Stimulated activated effector memory CD8-positive, alpha-beta T cell treated with anti-CD3 and anti-CD28 coated beads, Interleukin-12 subunit alpha, Interleukin-12 subunit beta, amount 100 ng/mL, for 72 hours (primary cell): ENCODE results near the gene TBX5.
"Not testable (repeated sequence)": the region's sequence is repeated elsewhere in the genome, so short reads cannot be mapped to it uniquely, and the experiment has no call there.

ENCODE experiments used
- ATAC-seq: fragments of 150-1000 bp; cut with Tn5 transposase; 2 replicates; pipeline ENCODE4 v1.10.0; 2021
- DNase-seq, 2 donors: peaks; one replicate each; pipeline ENCODE4 v3.0.0; 2021 to 2022; ENCODE audit warnings: low spot score in 2 of 2
- H3K27ac Mint-ChIP-seq: one replicate; pipeline ENCODE4 v1.8.0; 2022; ENCODE audit warnings: mild to moderate bottlenecking, mixed read lengths
- H3K36me3 Mint-ChIP-seq: one replicate; pipeline ENCODE4 v1.8.0; 2022; ENCODE audit warnings: mild to moderate bottlenecking, mixed read lengths
- H3K4me1 Mint-ChIP-seq: one replicate; pipeline ENCODE4 v1.8.0; 2022; ENCODE audit warnings: mixed read lengths
- H3K4me3 Mint-ChIP-seq: one replicate; pipeline ENCODE4 v1.8.0; 2022; ENCODE audit warnings: mild to moderate bottlenecking, mixed read lengths
- H3K9me3 Mint-ChIP-seq: one replicate; pipeline ENCODE4 v1.8.0; 2022; ENCODE audit warnings: mixed read lengths

TBX5 gene

GRCh38 chr12:114391088-114391487, 14.9 kb downstream of the TBX5 start:
- ATAC-seq (no peak), DNase-seq (no peak)
- no peaks in the 10 kb centered on the region for H3K9me3 Mint-ChIP-seq
- H3K27ac Mint-ChIP-seq = no peak overlapping the region
- no peaks in the 10 kb centered on the region for H3K4me1 Mint-ChIP-seq
- H3K36me3 Mint-ChIP-seq = no peaks in the 10 kb centered on the region
- no peak overlapping the region for H3K4me3 Mint-ChIP-seq

- Mint-ChIP-seq H3K27ac (no peak overlapping the region), H3K36me3 (no peaks in the 10 kb centered on the region), H3K9me3 (peaks cover 4% of the 10 kb centered on the region), H3K4me3 (no peak overlapping the region), H3K4me1 (no peaks in the 10 kb centered on the region)
- no peak for DNase-seq
- no peak for ATAC-seq
These were observed 21.2 kb downstream of the TBX5 start for GRCh38 chr12:114384739-114385138.

- ATAC-seq (no peak), DNase-seq (no peak)
- H3K36me3 Mint-ChIP-seq = no peaks in the 10 kb centered on the region
- H3K4me1 Mint-ChIP-seq = no peaks in the 10 kb centered on the region
- peaks cover 5% of the 10 kb centered on the region for H3K9me3 Mint-ChIP-seq
- H3K27ac Mint-ChIP-seq = no peak overlapping the region
- H3K4me3 Mint-ChIP-seq = no peak overlapping the region
These were observed 24.8 kb downstream of the TBX5 start for GRCh38 chr12:114381177-114381576.

- Mint-ChIP-seq H3K27ac (no peak overlapping the region), H3K4me3 (no peak overlapping the region), H3K36me3 (no peaks in the 10 kb centered on the region), H3K4me1 (no peaks in the 10 kb centered on the region), H3K9me3 (peaks cover 15% of the 10 kb centered on the region)
- no peak for ATAC-seq
- no peak for DNase-seq
These were observed 34.2 kb downstream of the TBX5 start for GRCh38 chr12:114371733-114372132.

GRCh38 chr12:114371250-114371649, 34.7 kb downstream of the TBX5 start:
- ATAC-seq (no peak), DNase-seq (no peak)
- Mint-ChIP-seq H3K4me3 (no peak overlapping the region), H3K9me3 (peaks cover 14% of the 10 kb centered on the region), H3K4me1 (no peaks in the 10 kb centered on the region), H3K36me3 (no peaks in the 10 kb centered on the region), H3K27ac (no peak overlapping the region)

GRCh38 chr12:114368685-114369452, 37.1 kb downstream of the TBX5 start:
- peaks cover 10% of the 10 kb centered on the region for H3K9me3 Mint-ChIP-seq
- ATAC-seq (no peak), DNase-seq (no peak)
- no peak overlapping the region for H3K27ac Mint-ChIP-seq
- H3K4me1 Mint-ChIP-seq = no peaks in the 10 kb centered on the region
- no peaks in the 10 kb centered on the region for H3K36me3 Mint-ChIP-seq
- H3K4me3 Mint-ChIP-seq = no peak overlapping the region

- H3K4me1 Mint-ChIP-seq = no peaks in the 10 kb centered on the region
- DNase-seq = no peak
- no peak for ATAC-seq
- H3K4me3 Mint-ChIP-seq = no peak overlapping the region
- peaks cover 4% of the 10 kb centered on the region for H3K9me3 Mint-ChIP-seq
- H3K27ac Mint-ChIP-seq = no peak overlapping the region
- no peaks in the 10 kb centered on the region for H3K36me3 Mint-ChIP-seq
These were observed 44.0 kb downstream of the TBX5 start for GRCh38 chr12:114361992-114362391.

GRCh38 chr12:114361545-114361944, 44.4 kb downstream of the TBX5 start:
- H3K4me1 Mint-ChIP-seq = no peaks in the 10 kb centered on the region

GRCh38 chr12:114360485-114360884, 45.5 kb downstream of the TBX5 start:
- Mint-ChIP-seq H3K27ac (no peak overlapping the region), H3K4me1 (no peaks in the 10 kb centered on the region), H3K36me3 (no peaks in the 10 kb centered on the region), H3K9me3 (peaks cover 2% of the 10 kb centered on the region), H3K4me3 (no peak overlapping the region)
- ATAC-seq (no peak), DNase-seq (no peak)

More at GRCh38 chr12:114361545-114361944, 44.4 kb downstream of the TBX5 start:
- H3K27ac Mint-ChIP-seq = no peak overlapping the region
- DNase-seq (no peak), ATAC-seq (no peak)
- no peak overlapping the region for H3K4me3 Mint-ChIP-seq
- no peaks in the 10 kb centered on the region for H3K36me3 Mint-ChIP-seq
- peaks cover 2% of the 10 kb centered on the region for H3K9me3 Mint-ChIP-seq

- DNase-seq (no peak), ATAC-seq (no peak)
- H3K27ac Mint-ChIP-seq = no peak overlapping the region
- H3K36me3 Mint-ChIP-seq = no peaks in the 10 kb centered on the region
- H3K9me3 Mint-ChIP-seq = peaks cover 2% of the 10 kb centered on the region
- H3K4me1 Mint-ChIP-seq = no peaks in the 10 kb centered on the region
- no peak overlapping the region for H3K4me3 Mint-ChIP-seq
These were observed 50.4 kb downstream of the TBX5 start for GRCh38 chr12:114355389-114356088.

- not testable (repeated sequence) for H3K36me3 Mint-ChIP-seq, ATAC-seq, H3K4me1 Mint-ChIP-seq, H3K27ac Mint-ChIP-seq, DNase-seq, H3K9me3 Mint-ChIP-seq, H3K4me3 Mint-ChIP-seq
These were observed 56.7 kb downstream of the TBX5 start for GRCh38 chr12:114349239-114349638.

- Mint-ChIP-seq H3K27ac (no peak overlapping the region), H3K4me3 (no peak overlapping the region), H3K4me1 (no peaks in the 10 kb centered on the region), H3K9me3 (no peaks in the 10 kb centered on the region), H3K36me3 (no peaks in the 10 kb centered on the region)
- ATAC-seq (no peak), DNase-seq (no peak)
These were observed 58.1 kb downstream of the TBX5 start for GRCh38 chr12:114347861-114348260.

GRCh38 chr12:114344831-114345230, 61.1 kb downstream of the TBX5 start:
- no peak overlapping the region for H3K27ac Mint-ChIP-seq
- no peak for ATAC-seq

GRCh38 chr12:114344303-114344663, 61.7 kb downstream of the TBX5 start:
- no peak overlapping the region for H3K4me3 Mint-ChIP-seq
- H3K4me1 Mint-ChIP-seq = no peaks in the 10 kb centered on the region
- no peaks in the 10 kb centered on the region for H3K36me3 Mint-ChIP-seq
- ATAC-seq = no peak
- no peak overlapping the region for H3K27ac Mint-ChIP-seq
- DNase-seq = no peak
- H3K9me3 Mint-ChIP-seq = no peaks in the 10 kb centered on the region

More at GRCh38 chr12:114344831-114345230, 61.1 kb downstream of the TBX5 start:
- Mint-ChIP-seq H3K4me3 (no peak overlapping the region), H3K4me1 (no peaks in the 10 kb centered on the region), H3K9me3 (no peaks in the 10 kb centered on the region), H3K36me3 (no peaks in the 10 kb centered on the region)
- DNase-seq = no peak

GRCh38 chr12:114343585-114344302, 62.2 kb downstream of the TBX5 start:
- H3K27ac Mint-ChIP-seq = no peak overlapping the region
- no peaks in the 10 kb centered on the region for H3K4me1 Mint-ChIP-seq
- H3K36me3 Mint-ChIP-seq = no peaks in the 10 kb centered on the region
- no peak overlapping the region for H3K4me3 Mint-ChIP-seq
- H3K9me3 Mint-ChIP-seq = no peaks in the 10 kb centered on the region
- DNase-seq (no peak), ATAC-seq (no peak)

- H3K9me3 Mint-ChIP-seq = no peaks in the 10 kb centered on the region
- no peaks in the 10 kb centered on the region for H3K4me1 Mint-ChIP-seq
- no peak for ATAC-seq
- H3K4me3 Mint-ChIP-seq = no peak overlapping the region
- no peaks in the 10 kb centered on the region for H3K36me3 Mint-ChIP-seq
- H3K27ac Mint-ChIP-seq = no peak overlapping the region
- no peak for DNase-seq
These were observed 63.3 kb downstream of the TBX5 start for GRCh38 chr12:114342656-114343055.
